Measurements from ENCODE around the gene GBF1.

Gene GBF1

GRCh38 chr10:102367441-102367840 is 122.1 kb downstream of the GBF1 start:
- DNase-seq = no peak

- DNase-seq = no peak
Observed at GRCh38 chr10:102368077-102368476, 122.7 kb downstream of the GBF1 start.

DNA sequence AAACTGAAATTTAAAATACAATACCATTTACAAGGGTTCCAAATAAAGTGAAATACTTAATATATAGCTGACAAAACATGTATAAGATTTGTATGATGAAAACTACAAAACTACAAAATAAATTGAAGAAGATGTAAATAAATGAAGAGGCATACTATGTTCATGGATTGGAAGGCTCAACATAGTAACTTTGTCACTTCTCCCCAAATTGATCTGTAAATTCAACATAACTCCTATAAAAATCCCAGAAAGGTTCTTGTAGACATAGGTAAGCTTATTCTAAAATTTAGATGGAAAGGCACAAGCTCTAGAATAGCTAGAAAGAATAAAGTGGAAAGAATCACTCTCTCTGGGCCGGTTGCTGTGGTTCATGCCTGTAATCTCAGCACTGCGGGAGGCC is 126.0 kb downstream of the GBF1 start:
- no peak for DNase-seq

DNA sequence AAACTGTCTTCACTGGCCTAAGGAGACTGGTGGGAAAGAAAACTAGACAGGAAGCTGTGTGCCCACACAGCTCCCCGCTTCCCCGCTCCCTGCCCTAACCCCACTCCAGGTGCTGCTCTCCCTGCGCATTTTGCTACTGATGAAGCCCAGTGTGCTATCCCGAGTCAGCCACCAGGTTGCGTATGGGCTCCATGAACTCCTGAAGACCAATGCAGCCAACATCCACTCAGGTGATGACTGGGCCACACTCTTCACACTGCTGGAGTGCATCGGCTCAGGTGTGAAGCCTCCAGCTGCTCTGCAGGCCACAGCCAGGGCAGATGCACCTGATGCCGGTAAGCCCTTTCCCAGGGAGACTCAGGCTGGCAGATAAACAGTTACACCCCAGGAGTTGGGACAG is 129.9 kb downstream of the GBF1 start:
- DNase-seq = no peak

- DNase-seq = no peak
Observed at GRCh38 chr10:102375867-102376266, 130.5 kb downstream of the GBF1 start.

DNA sequence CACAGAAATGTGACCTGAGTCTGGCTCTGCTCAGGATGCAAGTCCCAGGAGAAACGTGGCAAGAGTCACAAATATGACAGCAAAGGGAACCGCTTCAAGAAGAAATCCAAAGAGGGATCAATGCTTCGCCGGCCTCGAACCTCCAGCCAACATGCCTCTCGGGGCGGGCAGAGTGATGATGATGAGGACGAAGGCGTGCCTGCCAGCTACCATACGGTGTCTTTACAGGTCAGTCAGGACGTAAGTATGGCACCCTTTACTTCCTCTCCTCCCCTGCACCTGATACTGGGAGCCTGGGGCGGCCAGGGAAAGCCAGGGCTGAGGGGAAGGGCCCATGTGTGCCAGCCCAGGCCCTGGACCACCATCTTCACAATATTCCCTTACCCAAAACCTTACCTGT is 131.6 kb downstream of the GBF1 start:
- no peak for DNase-seq

- DNase-seq = no peak
Observed at GRCh38 chr10:102379383-102379782, 134.1 kb downstream of the GBF1 start.

GRCh38 chr10:102381983-102382382 is 136.7 kb downstream of the GBF1 start:
- DNase-seq = no peak

DNA sequence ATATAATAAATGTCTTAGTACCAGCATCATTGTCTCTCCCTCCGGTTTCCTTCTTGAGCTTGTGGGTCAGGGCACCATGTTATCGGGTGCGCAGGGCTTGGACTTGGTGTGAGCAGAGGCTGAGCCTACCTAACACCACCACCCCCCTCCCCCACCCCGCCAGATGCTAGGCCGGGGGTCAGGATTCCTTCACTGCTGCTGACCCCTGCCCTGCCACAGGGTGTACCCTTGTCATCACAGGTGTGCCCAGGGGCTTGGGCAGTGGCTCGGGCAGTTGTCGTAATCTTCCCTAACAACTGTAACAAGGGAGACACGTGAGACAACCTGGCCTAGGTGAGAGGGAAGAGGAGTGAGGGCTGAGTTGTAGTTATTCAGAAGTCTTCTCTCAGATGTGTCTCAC is 137.5 kb downstream of the GBF1 start:
- DNase-seq = no peak

GRCh38 chr10:102384053-102384452 is 138.7 kb downstream of the GBF1 start:
- DNase-seq = no peak

GRCh38 chr10:102384606-102385429 is 139.5 kb downstream of the GBF1 start:
- DNase-seq = no peak

DNA sequence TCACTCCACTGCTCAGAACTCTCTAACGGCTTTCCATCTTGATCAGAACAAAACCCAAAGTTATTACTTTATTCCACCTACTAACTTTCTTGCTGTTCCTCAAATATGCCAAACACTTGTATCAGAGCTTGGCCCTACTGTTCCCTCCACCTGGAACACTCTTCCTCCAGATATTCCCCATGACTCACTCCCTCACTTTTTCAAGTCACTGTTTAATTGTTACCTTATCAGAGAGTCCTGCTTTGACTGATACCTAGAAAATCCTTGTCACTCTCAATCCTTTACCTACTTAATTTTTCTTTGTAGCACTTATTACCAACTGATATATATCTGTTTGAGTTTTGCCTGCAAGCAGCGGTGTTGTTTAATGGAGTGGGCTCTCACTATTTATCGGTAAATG is 144.6 kb downstream of the GBF1 start:
- DNase-seq = no peak

GRCh38 chr10:102392306-102392705 is 147.0 kb downstream of the GBF1 start:
- DNase-seq = no peak

GRCh38 chr10:102393411-102394078 is 148.2 kb downstream of the GBF1 start:
- DNase-seq = no peak

- peak; percentile 71 for DNase-seq
Observed at GRCh38 chr10:102394079-102394800, 148.9 kb downstream of the GBF1 start.

DNA sequence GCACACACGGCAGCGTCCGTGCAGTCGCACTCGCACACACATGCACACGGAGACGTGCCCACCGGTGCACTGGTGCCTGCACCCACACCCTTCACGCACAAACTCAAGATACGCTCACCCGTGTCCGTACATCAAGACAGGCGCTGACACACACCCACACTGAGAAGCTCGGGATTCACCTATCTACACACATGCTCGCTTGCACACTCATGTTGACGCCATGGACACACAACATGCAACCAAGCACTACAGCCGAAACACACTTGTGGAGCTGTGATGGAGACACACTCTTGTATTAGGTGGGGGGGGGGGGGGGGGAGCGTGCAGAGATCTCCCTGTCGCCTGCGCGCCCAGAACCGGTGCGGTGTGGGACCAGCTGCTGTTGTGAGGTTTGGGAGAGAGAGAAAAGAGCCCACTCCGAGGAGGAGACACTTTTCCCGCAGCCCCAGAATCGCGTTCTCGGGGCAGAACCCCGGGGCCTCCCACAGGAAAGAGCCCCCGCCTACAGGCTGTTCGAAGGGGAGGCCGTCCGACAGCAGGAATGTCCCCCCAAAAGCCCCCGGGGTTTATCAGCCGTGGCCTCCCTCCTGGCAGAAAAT is 149.6 kb downstream of the GBF1 start:
- DNase-seq = no peak

DNA sequence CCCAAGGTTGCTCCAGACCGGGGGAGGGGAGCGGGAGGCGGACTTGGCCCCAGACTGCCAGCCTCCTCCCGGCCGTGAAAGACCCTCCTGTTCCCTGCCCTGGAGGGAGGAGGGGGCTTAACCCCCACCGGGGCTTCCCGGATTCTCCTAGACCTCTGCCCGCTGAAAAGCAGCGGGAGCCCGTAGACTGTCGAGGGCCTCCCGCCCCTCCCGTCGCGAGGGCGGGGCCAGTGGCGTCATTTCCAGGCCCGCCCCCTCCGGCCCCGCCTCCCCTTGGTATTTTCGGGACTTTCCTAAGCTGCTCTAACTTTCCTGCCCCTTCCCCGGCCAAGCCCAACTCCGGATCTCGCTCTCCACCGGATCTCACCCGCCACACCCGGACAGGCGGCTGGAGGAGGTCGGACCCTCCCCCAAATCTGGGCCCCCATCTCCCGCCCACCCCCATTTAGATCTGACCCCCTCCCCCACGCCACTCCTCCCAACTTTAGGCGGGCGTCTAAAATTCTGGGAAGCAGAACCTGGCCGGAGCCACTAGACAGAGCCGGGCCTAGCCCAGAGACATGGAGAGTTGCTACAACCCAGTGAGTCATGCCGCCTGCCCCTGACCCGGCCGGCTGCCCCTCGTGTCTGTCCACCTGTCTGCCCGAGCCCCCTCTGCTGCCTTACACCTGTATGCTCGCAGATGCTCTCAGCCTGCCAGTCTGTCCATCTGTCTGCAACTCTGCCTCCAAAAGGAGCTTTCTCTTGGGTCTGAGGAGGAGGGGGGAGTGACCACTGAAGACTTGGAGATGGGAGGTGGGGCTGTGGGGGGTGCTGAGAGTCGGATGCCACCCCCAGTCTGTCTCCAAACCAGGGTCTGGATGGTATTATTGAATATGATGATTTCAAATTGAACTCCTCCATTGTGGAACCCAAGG is 150.3 kb downstream of the GBF1 start, which contains the start of gene NFKB2:
TSS of gene NFKB2 (plus strand) at position 306 of the 917 bp plus-strand sequence. CDS start at position 561, 255 bp downstream.
- DNase-seq = no peak

- no peak for DNase-seq
Observed at GRCh38 chr10:102396317-102396650, 151.0 kb downstream of the GBF1 start.

GRCh38 chr10:102396730-102397151 is 151.4 kb downstream of the GBF1 start:
- no peak for DNase-seq

DNA sequence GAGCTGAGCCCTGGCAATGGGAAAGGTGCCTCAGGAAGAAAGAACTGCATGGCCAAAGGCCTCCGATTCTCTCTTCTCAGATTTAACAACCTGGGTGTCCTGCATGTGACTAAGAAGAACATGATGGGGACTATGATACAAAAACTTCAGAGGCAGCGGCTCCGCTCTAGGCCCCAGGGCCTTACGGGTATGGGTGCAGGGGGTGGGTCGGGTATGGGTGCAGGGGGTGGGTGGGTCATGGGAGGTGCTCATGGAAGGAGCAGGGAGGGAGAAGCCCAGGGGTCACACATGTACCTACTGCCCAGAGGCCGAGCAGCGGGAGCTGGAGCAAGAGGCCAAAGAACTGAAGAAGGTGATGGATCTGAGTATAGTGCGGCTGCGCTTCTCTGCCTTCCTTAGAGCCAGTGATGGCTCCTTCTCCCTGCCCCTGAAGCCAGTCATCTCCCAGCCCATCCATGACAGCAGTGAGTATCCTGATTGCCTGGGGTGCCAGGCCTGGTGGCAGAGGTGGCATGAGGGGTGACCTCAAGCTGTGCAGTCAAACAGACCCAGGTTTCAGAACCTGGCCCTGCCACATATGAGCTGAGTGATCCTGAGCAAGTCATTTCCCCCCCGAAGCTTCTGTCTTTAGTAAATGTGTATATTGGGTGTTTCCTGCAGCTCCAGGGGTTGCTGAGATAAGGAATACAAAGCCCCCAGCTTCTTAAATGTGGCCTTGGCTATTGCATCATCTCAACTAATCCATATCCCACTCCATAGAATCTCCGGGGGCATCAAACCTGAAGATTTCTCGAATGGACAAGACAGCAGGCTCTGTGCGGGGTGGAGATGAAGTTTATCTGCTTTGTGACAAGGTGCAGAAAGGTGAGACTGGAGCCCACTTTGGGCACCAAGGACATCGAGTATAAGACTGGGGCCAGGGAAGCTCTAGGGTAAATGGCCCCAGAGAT is 152.2 kb downstream of the GBF1 start:
- no peak for DNase-seq
